AG09309 (cell line): Measurements from ENCODE around the gene ANKRD44.

Experiments
- DNase-seq: peaks from one replicate; pipeline ENCODE4 v3.0.0-alpha.2; 2010; ENCODE audit warnings: low read depth
- H3K4me3 ChIP-seq: 2 replicates; pipeline ENCODE4 v1.5.1; 2011; ENCODE audit warnings: mild to moderate bottlenecking, low read depth, low read length, moderate library complexity; ENCODE audit not compliant: control insufficient read depth
- CTCF ChIP-seq: IDR thresholded peaks from 2 replicates; pipeline ENCODE4 v1.5.1; 2011; ENCODE audit warnings: mild to moderate bottlenecking, low read depth, low read length, inconsistent platforms; ENCODE audit not compliant: insufficient read depth, control insufficient read depth; ENCODE audit errors: missing control alignments

The ANKRD44 gene

GRCh38 chr2:197254776-197255530 lies 55.6 kb downstream of the ANKRD44 start:
- no peak for TF ChIP-seq CTCF
- no peak for DNase-seq
- H3K4me3 ChIP-seq = no peak overlapping the region

GRCh38 chr2:197251576-197251975 lies 59.0 kb downstream of the ANKRD44 start:
- H3K4me3 ChIP-seq = no peak overlapping the region
- TF ChIP-seq CTCF = no peak
- DNase-seq = peak; percentile 48

- no peak for DNase-seq
- no peak overlapping the region for H3K4me3 ChIP-seq
- no peak for TF ChIP-seq CTCF
These were observed 59.4 kb downstream of the ANKRD44 start for GRCh38 chr2:197251163-197251562.

DNA sequence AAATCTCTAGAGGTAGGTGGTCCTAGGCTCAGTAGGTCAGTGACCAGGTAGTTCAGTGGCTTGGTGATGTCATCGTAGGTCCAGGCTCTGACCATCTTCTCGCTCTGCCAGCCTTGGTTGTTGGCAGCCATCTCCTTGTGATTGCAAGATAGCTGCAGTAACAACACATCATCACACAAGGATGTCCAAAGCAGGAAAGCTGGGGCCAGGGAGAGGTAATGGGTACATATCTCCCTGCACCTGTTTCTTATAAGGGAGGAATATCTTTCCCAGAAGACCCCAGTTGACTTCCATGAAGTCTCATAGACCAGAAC lies 60.5 kb downstream of the ANKRD44 start:
- no peak for TF ChIP-seq CTCF
- DNase-seq = no peak
- H3K4me3 ChIP-seq = no peak overlapping the region

DNA sequence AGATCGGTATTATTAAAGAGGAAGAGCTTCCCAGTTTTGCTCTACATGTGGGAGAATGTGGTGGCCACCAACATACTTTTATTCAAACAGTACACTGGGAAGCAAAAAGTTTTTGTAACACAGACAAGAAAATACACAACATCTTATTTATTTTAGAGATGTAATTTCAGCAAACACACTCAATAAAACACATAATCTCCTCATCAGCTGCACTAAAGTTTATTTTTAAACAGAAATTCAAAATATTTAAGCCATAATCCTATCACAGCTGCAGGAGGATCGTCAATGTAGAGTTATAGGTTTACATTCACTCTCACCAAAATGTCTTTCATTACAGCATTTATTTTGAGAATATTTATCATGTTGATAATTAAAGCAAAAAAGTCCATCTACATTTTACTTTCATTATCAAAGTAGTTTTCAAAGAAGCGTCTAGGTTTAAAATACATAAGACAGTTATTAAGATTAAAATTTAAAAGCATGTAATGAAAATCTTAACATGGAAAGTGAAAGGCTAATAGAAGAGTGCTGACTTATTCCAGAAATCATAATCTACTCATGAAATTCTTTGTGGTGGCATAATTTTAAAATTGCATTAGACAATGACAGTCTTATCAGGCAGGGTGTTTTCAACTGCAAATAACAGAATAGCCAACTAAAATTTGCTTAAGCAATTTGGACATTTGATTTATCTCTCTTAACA lies 61.0 kb downstream of the ANKRD44 start:
- TF ChIP-seq CTCF = no peak
- DNase-seq = no peak
- no peak overlapping the region for H3K4me3 ChIP-seq

DNA sequence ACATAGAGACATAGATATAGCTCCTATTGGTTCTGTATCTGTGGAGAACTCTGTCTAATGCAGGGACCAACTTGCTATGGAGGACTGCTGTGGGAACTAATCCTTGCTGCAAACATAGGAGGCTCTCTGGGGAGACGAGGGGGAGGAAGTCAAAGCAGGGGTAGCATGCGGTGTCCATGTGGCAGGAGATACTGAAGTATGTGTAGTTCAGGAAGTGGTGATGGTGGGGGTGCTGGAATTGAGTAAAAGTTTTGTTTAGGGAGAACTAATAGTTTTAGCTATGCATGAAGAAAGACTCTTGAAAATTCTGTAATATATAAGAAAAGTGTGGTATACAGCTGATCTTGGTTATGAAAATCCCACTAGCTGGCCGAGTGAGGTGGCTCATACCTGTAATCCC lies 62.0 kb downstream of the ANKRD44 start:
- DNase-seq = no peak
- no peak for TF ChIP-seq CTCF
- H3K4me3 ChIP-seq = no peak overlapping the region
